Naive thymus-derived CD4-positive, alpha-beta T cell (primary cell): ENCODE results near the gene SRCAP. TPM values are rescaled to one million over a fixed set of nuclear protein-coding genes. Genes with fewer than 3 reads are reported as not detected.

ENCODE experiments used
- ATAC-seq: fragments of 150-1000 bp; cut with Tn5 transposase; 2 replicates; pipeline ENCODE4 v1.10.0; 2021; ENCODE audit warnings: mild to moderate bottlenecking, moderate library complexity
- CTCF ChIA-PET: fragments of 350-600 bp; sonication (Branson Sonifier 250); formaldehyde crosslinking; loops from one replicate; lab custom pipeline; 2021; ENCODE audit warnings: antibody characterized with exemption; lab: Charles Lee
- POLR2A ChIA-PET: fragments of 350-600 bp; sonication (Branson Sonifier 250); formaldehyde crosslinking; loops from one replicate; lab custom pipeline; 2021; ENCODE audit warnings: antibody characterized with exemption, inconsistent platforms; lab: Charles Lee
- DNase-seq, 9 donors: peaks; one replicate each; pipeline versions ENCODE4 v3.0.0 to v3.0.0-alpha.2; 2020 to 2022; ENCODE audit warnings: mixed read lengths in 1 of 9
- H3K27ac ChIP-seq: one replicate; pipeline ENCODE4 v1.7.0; 2013; ENCODE audit warnings: mild to moderate bottlenecking, low read depth, low read length, moderate library complexity
- H3K27me3 ChIP-seq, 2 donors: one replicate each; pipeline ENCODE4 v1.7.0; 2013; ENCODE audit warnings: low read length in 2 of 2, mild to moderate bottlenecking in 2 of 2, moderate library complexity in 2 of 2; ENCODE audit not compliant: control insufficient read depth in 2 of 2, insufficient read depth in 2 of 2
- H3K36me3 ChIP-seq, 3 experiments: 1 replicate in 2 of 3; 2 replicates in 1 of 3; pipeline ENCODE4 v1.7.0; 2013; ENCODE audit warnings: low read length in 3 of 3, mild to moderate bottlenecking in 3 of 3, moderate library complexity in 1 of 3; ENCODE audit not compliant: insufficient read depth in 3 of 3, control insufficient read depth in 2 of 3
- H3K4me1 ChIP-seq, 2 donors: one replicate each; pipeline ENCODE4 v1.7.0; 2013; ENCODE audit warnings: low read length in 2 of 2, mild to moderate bottlenecking in 2 of 2, moderate library complexity in 1 of 2; ENCODE audit not compliant: control insufficient read depth in 2 of 2, insufficient read depth in 2 of 2
- H3K4me3 ChIP-seq: 2 replicates; pipeline ENCODE4 v1.7.0; 2013; ENCODE audit warnings: mild to moderate bottlenecking, low read length
- H3K9me3 ChIP-seq, 3 experiments: 1 replicate in 2 of 3; 2 replicates in 1 of 3; pipeline ENCODE4 v1.7.0; 2013; ENCODE audit warnings: low read length in 3 of 3; ENCODE audit not compliant: control insufficient read depth in 2 of 3
- H3K27ac Mint-ChIP-seq, 9 donors: one replicate each; pipeline ENCODE4 v1.8.0; 2020 to 2022; ENCODE audit warnings: mixed read lengths in 9 of 9, mild to moderate bottlenecking in 8 of 9, moderate library complexity in 5 of 9, inconsistent platforms in 2 of 9
- H3K27me3 Mint-ChIP-seq, 5 donors: one replicate each; pipeline ENCODE4 v1.8.0; 2021 to 2022; ENCODE audit warnings: mixed read lengths in 5 of 5, mild to moderate bottlenecking in 1 of 5
- H3K36me3 Mint-ChIP-seq, 5 donors: one replicate each; pipeline ENCODE4 v1.8.0; 2020 to 2022; ENCODE audit warnings: mixed read lengths in 5 of 5, mild to moderate bottlenecking in 3 of 5, inconsistent platforms in 1 of 5
- H3K4me1 Mint-ChIP-seq, 7 donors: one replicate each; pipeline ENCODE4 v1.8.0; 2020 to 2022; ENCODE audit warnings: mixed read lengths in 7 of 7, mild to moderate bottlenecking in 3 of 7, inconsistent platforms in 1 of 7
- H3K4me3 Mint-ChIP-seq, 10 donors: one replicate each; pipeline ENCODE4 v1.8.0; 2020 to 2022; ENCODE audit warnings: mild to moderate bottlenecking in 10 of 10, mixed read lengths in 10 of 10, moderate library complexity in 6 of 10, inconsistent platforms in 2 of 10
- H3K9me3 Mint-ChIP-seq, 11 donors: one replicate each; pipeline ENCODE4 v1.8.0; 2020 to 2022; ENCODE audit warnings: mixed read lengths in 11 of 11, mild to moderate bottlenecking in 4 of 11, inconsistent platforms in 1 of 11, moderate library complexity in 1 of 11
- intact Hi-C, 2 donors: fragments of 100-400 bp; cut with micrococcal nuclease; formaldehyde crosslinking; loops; one replicate each; pipeline ENCODE4 v1.15.1; 2023
- polyA plus RNA-seq, 2 donors: library from polyadenylated mRNA; unstranded; fragments of 300-500 nt; fragmentation: Illumina TruSeq; gene quantifications; one replicate each; pipeline ENCODE4 v1.2.3, GENCODE V29; 2021
- total RNA-seq, 6 experiments: library from RNA in 5 of 6; stranded (reverse) in 5 of 6; gene quantifications; 1 replicate in 5 of 6; 2 replicates in 1 of 6; pipeline ENCODE4 v1.2.3 and lab custom pipeline; 2021 to 2026

SRCAP gene
- total and polyA plus RNA-seq, 7 experiments from 2014 or later: 11.8 to 111 (median 86.7) TPM

DNA sequence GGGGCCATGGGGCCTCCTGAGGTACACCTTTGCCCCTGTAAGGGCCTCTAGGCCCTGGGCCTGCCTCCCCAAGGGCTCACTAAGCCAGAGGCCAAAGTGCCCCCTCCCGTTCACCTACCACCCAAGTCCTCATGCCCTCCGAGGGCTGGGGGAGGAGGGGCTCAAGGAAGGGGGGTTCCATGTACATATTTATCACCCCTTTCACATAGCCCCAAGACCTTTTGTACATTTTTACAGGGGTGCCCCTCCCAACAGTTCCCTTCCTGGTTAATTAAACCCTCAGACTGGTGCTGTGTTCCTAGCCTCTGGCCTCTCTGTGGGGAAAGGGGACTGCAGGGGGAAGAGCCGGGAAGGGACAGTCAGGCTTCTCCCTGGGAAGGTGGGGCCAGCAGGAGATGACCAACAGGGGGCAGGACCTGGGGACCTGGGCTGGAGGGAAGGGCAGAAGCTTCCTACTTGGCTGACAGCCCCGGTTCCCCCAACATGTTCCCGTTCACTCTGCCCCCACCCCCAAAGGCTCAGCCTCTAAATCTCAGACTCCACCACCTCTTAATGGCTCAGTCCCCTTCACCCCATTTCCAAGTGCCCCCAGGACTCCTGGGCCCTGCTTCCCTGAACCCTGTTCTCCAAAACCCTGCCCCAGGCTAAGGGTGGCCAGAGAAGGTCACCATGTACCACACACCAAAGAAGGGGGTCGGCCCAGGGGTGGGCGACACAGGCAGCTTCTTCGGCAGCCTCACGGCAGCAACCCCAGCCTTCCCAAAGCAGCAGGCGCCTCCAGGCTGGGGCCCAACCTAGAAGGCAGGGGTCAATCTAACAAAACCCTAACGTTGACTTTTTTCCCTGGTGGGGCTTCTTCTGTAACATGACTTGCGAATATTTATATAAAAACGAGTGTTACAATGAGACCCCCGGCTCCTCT lies 28.8 kb upstream of the SRCAP start:
- no peak overlapping the region for H3K27ac Mint-ChIP-seq
- intact Hi-C loops: no loop called here
- Histone ChIP-seq H3K4me1 (peaks cover 0 to 3% of the 10 kb centered on the region in 2 donors), H3K27ac (no peak overlapping the region), H3K36me3 (peaks cover 18 to 55% (median 20%) of the 10 kb centered on the region in 3 experiments), H3K27me3 (no peaks in the 10 kb centered on the region), H3K9me3 (no peaks in the 10 kb centered on the region), H3K4me3 (no peak overlapping the region)
- DNase-seq (no peak), ATAC-seq (peak; percentile 6)
- no peak overlapping the region for H3K4me3 Mint-ChIP-seq
- POLR2A ChIA-PET: no interaction called here
- CTCF ChIA-PET: no interaction called here
- H3K36me3 Mint-ChIP-seq: peaks cover 0 to 12% (median 7%) of the 10 kb centered on the region in 5 donors
- no peaks in the 10 kb centered on the region for H3K9me3 Mint-ChIP-seq
- no peaks in the 10 kb centered on the region for H3K27me3 Mint-ChIP-seq
- H3K4me1 Mint-ChIP-seq: peaks cover 0 to 10% (median 4%) of the 10 kb centered on the region in 7 donors

DNA sequence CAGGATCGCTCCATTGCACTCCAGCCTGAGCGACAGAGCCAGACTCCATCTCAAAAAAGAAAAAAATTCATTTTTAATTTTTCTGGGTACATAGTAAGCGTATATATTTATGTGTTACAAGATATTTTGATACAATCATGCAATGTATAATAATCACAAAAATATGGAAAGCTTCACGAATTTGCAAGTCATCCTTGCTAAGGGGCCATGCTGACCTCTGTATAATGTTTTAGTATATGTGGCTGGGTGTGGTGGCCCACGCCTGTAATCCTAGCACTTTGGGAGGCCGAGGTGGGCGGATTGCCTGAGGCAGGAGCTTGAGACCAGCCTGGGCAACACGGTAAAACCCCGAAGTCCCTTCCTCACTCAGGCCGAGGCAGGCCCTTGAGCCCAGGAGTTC lies 23.8 kb upstream of the SRCAP start:
- Histone ChIP-seq H3K27ac (no peak overlapping the region), H3K36me3 (peaks cover 0 to 8% (median 0%) of the 10 kb centered on the region in 3 experiments), H3K27me3 (no peaks in the 10 kb centered on the region), H3K9me3 (no peaks in the 10 kb centered on the region), H3K4me3 (no peak overlapping the region), H3K4me1 (no peaks in the 10 kb centered on the region)
- Mint-ChIP-seq H3K4me1 (peaks cover 0 to 3% (median 0%) of the 10 kb centered on the region in 7 donors), H3K27ac (no peak overlapping the region), H3K4me3 (no peak overlapping the region), H3K36me3 (peaks cover 0 to 5% (median 0%) of the 10 kb centered on the region in 5 donors), H3K9me3 (no peaks in the 10 kb centered on the region), H3K27me3 (no peaks in the 10 kb centered on the region)
- ATAC-seq (no peak), DNase-seq (no peak)
- intact Hi-C loops: no loop called here
- ChIA-PET POLR2A (no interaction called here), CTCF (no interaction called here)

DNA sequence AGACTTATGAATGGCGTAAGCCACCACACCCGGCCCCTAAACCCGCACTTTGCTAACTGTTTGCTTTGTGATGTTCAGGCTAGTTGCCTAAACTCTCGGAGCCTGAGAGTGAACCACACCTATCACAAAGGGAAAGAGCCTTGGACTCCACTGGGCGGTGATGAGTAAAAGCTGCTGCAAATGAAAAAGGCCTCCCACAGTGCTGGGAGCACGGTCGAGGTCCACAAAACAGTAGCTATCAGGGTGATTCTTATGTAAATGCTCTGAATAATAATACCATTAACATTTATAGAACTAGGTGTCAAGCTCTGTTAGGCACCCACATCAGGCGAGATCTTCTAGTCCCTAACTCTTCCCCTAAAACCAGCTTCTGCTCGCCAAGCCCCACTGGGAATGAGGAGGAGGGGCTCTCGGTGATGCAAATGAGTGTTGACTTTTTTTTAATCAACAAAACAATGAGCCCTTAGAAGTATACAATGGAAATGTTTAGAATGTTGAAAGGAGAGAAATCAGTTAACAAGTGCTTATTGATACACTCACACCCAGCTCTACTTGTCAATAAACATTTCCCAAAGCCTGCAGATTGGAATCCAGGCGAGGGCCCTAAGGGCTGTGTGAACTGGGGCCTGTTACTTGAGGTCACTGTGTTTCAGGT lies 20.9 kb upstream of the SRCAP start:
- DNase-seq: no peak
- no peaks in the 10 kb centered on the region for H3K36me3 Mint-ChIP-seq
- ChIA-PET CTCF (interaction anchor here (0.6 kb wide), 1 partner anchor 1216 kb away, joined by 3 read pairs; no protein-coding TSS in a partner anchor), POLR2A (no interaction called here)
- H3K4me1 ChIP-seq: no peaks in the 10 kb centered on the region
- ATAC-seq: no peak
- no peak overlapping the region for H3K27ac ChIP-seq
- no peaks in the 10 kb centered on the region for H3K9me3 ChIP-seq
- no peaks in the 10 kb centered on the region for H3K36me3 ChIP-seq
- H3K9me3 Mint-ChIP-seq: no peaks in the 10 kb centered on the region
- H3K27me3 Mint-ChIP-seq: peaks cover 0 to 3% (median 0%) of the 10 kb centered on the region in 5 donors
- H3K4me3 ChIP-seq: no peak overlapping the region
- no peak overlapping the region for H3K27ac Mint-ChIP-seq
- intact Hi-C loops: no loop called here
- H3K4me1 Mint-ChIP-seq: peaks cover 0 to 3% (median 0%) of the 10 kb centered on the region in 7 donors
- H3K27me3 ChIP-seq: no peaks in the 10 kb centered on the region
- H3K4me3 Mint-ChIP-seq: no peak overlapping the region

GRCh38 chr16:30678586-30678970 lies 20.4 kb upstream of the SRCAP start:
- ATAC-seq (no peak), DNase-seq (no peak)
- Mint-ChIP-seq H3K4me1 (peaks cover 0 to 3% (median 0%) of the 10 kb centered on the region in 7 donors), H3K27ac (peak overlapping the region in 1 of 9 donors; percentile 31), H3K9me3 (no peaks in the 10 kb centered on the region), H3K36me3 (no peaks in the 10 kb centered on the region), H3K4me3 (no peak overlapping the region), H3K27me3 (peaks cover 0 to 3% (median 0%) of the 10 kb centered on the region in 5 donors)
- Histone ChIP-seq H3K27me3 (no peaks in the 10 kb centered on the region), H3K27ac (no peak overlapping the region), H3K4me1 (no peaks in the 10 kb centered on the region), H3K9me3 (no peaks in the 10 kb centered on the region), H3K36me3 (no peaks in the 10 kb centered on the region), H3K4me3 (no peak overlapping the region)
- ChIA-PET CTCF (interaction anchor here (0.6 kb wide), 1 partner anchor 1215 kb away, joined by 3 read pairs; no protein-coding TSS in a partner anchor), POLR2A (no interaction called here)
- intact Hi-C loops: no loop called here

GRCh38 chr16:30680326-30680725 lies 18.6 kb upstream of the SRCAP start:
- POLR2A ChIA-PET: interaction anchor here (0.7 kb wide), 1 partner anchor 22 kb away, joined by 4 read pairs; the partner anchor contains the start of gene FBRS
- Histone ChIP-seq H3K9me3 (no peaks in the 10 kb centered on the region), H3K27me3 (no peaks in the 10 kb centered on the region), H3K36me3 (no peaks in the 10 kb centered on the region), H3K4me1 (no peaks in the 10 kb centered on the region), H3K27ac (no peak overlapping the region), H3K4me3 (no peak overlapping the region)
- Mint-ChIP-seq H3K4me1 (peaks cover 0 to 3% (median 0%) of the 10 kb centered on the region in 7 donors), H3K9me3 (no peaks in the 10 kb centered on the region), H3K36me3 (no peaks in the 10 kb centered on the region), H3K27me3 (peaks cover 0 to 5% (median 0%) of the 10 kb centered on the region in 5 donors), H3K4me3 (no peak overlapping the region), H3K27ac (no peak overlapping the region)
- intact Hi-C loops: no loop called here
- DNase-seq (no peak), ATAC-seq (no peak)
- CTCF ChIA-PET: no interaction called here

DNA sequence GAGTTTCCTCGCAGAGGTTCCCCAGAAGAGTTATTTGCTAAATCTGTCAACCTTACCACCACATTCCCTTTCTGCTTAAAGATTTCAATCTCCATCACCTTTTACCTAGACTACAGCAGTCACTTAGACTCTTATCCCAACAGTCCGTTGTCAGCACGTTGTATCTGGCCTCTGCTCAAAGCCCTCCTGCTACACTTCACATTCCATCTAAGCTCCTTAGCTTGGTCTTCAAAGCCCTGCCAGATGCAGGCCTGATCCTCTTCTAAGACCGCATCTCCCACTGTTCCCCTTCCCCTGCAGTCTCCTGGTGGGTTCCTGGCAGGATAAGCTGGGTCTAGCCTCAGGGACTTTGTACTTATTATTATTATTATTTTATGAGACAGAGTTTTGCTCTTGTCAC lies 10.3 kb upstream of the SRCAP start:
- peaks cover 6 to 13% (median 9%) of the 10 kb centered on the region in 7 donors for H3K4me1 Mint-ChIP-seq
- Histone ChIP-seq H3K27ac (no peak overlapping the region), H3K9me3 (no peaks in the 10 kb centered on the region), H3K4me3 (no peak overlapping the region), H3K4me1 (peaks cover 0 to 6% of the 10 kb centered on the region in 2 donors), H3K36me3 (no peaks in the 10 kb centered on the region), H3K27me3 (no peaks in the 10 kb centered on the region)
- ChIA-PET CTCF (no interaction called here), POLR2A (no interaction called here)
- H3K36me3 Mint-ChIP-seq: no peaks in the 10 kb centered on the region
- no peak for DNase-seq
- no peak overlapping the region for H3K4me3 Mint-ChIP-seq
- H3K27ac Mint-ChIP-seq: no peak overlapping the region
- peaks cover 0 to 2% (median 0%) of the 10 kb centered on the region in 5 donors for H3K27me3 Mint-ChIP-seq
- H3K9me3 Mint-ChIP-seq: no peaks in the 10 kb centered on the region
- intact Hi-C loops: no loop called here
- no peak for ATAC-seq
